K562 (cell line): ENCODE data around the gene CNOT4. TPM values are rescaled to one million over a fixed set of nuclear protein-coding genes. Genes with fewer than 3 reads are reported as not detected.

ENCODE experiments used
- BHLHE40 ChIP-seq: IDR thresholded peaks from 2 replicates; pipeline ENCODE4 v1.6.1; 2011; ENCODE audit warnings: low read length, improper control_type of control experiment
- CREB1 ChIP-seq, 2 experiments: sonication (generic) in 1 of 2; formaldehyde crosslinking in 1 of 2; IDR thresholded peaks; 2 replicates each; pipeline versions ENCODE4 v1.6.1 to v1.8.0; 2012 to 2022; ENCODE audit warnings: inconsistent platforms in 1 of 2, mild to moderate bottlenecking in 1 of 2, missing genetic modification reagents in 1 of 2, moderate library complexity in 1 of 2
- EGR1 ChIP-seq: fragments of 450-650 bp; conservative IDR thresholded peaks from 2 replicates; pipeline ENCODE4 v1.6.1; 2017; ENCODE audit warnings: mild to moderate bottlenecking
- HNRNPUL1 ChIP-seq: fragments of 200-400 bp; formaldehyde crosslinking; IDR thresholded peaks from 2 replicates; pipeline ENCODE4 v1.6.1; 2017; ENCODE audit warnings: low read length
- KAT7 ChIP-seq: sonication (generic); formaldehyde crosslinking; IDR thresholded peaks from 2 replicates; pipeline ENCODE4 v1.8.0; 2022; ENCODE audit warnings: missing genetic modification reagents, mild to moderate bottlenecking, borderline replicate concordance
- MAZ ChIP-seq, 2 experiments: fragments of 450-650 bp in 1 of 2; sonication (generic) in 1 of 2; formaldehyde crosslinking; IDR thresholded peaks in 1 of 2; conservative IDR thresholded peaks in 1 of 2; 2 replicates each; pipeline versions ENCODE4 v1.4.0 to v1.5.0; 2020; ENCODE audit warnings: mild to moderate bottlenecking in 1 of 2, missing genetic modification reagents in 1 of 2
- NR1H2 ChIP-seq: sonication (generic); formaldehyde crosslinking; IDR thresholded peaks from 2 replicates; pipeline ENCODE4 v1.4.0; 2020; ENCODE audit warnings: mild to moderate bottlenecking, missing genetic modification reagents
- POU5F1 ChIP-seq: fragments of 150-350 bp; IDR thresholded peaks from 2 replicates; pipeline ENCODE4 v1.6.1; 2014; ENCODE audit warnings: borderline replicate concordance, low read length, low read depth, mild to moderate bottlenecking; ENCODE audit not compliant: partially characterized antibody
- SOX6 ChIP-seq: fragments of 450-650 bp; IDR thresholded peaks from 2 replicates; pipeline ENCODE4 v1.6.1; 2014; ENCODE audit warnings: mild to moderate bottlenecking
- THRAP3 ChIP-seq: fragments of 450-650 bp; IDR thresholded peaks from 2 replicates; pipeline ENCODE4 v1.6.1; 2016; ENCODE audit warnings: mild to moderate bottlenecking, inconsistent platforms, borderline replicate concordance
- ZNF316 ChIP-seq: fragments of 450-650 bp; IDR thresholded peaks from 2 replicates; pipeline ENCODE4 v1.6.1; 2016
- ZNF76 ChIP-seq: fragments of 250-450 bp; sonication (Bioruptor Pico); IDR thresholded peaks from 2 replicates; pipeline ENCODE4 v1.4.0; 2020; ENCODE audit warnings: mild to moderate bottlenecking, moderate library complexity, borderline replicate concordance
- polyA plus RNA-seq, 8 experiments: library from polyadenylated mRNA; depleted of rRNA in 4 of 8; stranded (reverse) in 5 of 8; unstranded in 3 of 8; fragments of >200 nt; fragmentation: Nextera tagmentation in 2 of 8; fragmentation: Illumina TruSeq in 1 of 8; extraction: Ambion mirVana in 2 of 8; extraction: Trizol in 1 of 8; gene quantifications; 2 replicates each; pipeline versions ENCODE4 v1.2.1 to v1.2.3, GENCODE V29; 2011 to 2014; ENCODE audit warnings: inconsistent platforms in 1 of 8, missing spikeins in 1 of 8
- total RNA-seq, 7 experiments: library from RNA; depleted of rRNA in 6 of 7; stranded (reverse); fragments of >200 nt in 6 of 7; fragmentation: Illumina TruSeq in 2 of 7; extraction: Trizol in 2 of 7; gene quantifications; 2 replicates each; pipeline versions ENCODE4 v1.2.1 to v1.2.3, GENCODE V29; 2011 to 2021; ENCODE audit warnings: low replicate concordance in 1 of 7
- TF ChIP-seq, protein P1 (sequence below): fragments of 200-800 bp; sonication (Bioruptor generic); IDR thresholded peaks from 2 replicates; pipeline ENCODE4 v1.6.1; 2017; ENCODE audit warnings: missing genetic modification characterization, missing compliant biosample characterization
- TF ChIP-seq, protein P2 (sequence below): fragments of 250-450 bp; sonication (Bioruptor Pico); IDR thresholded peaks from 2 replicates; pipeline ENCODE4 v1.5.0; 2021
- TF ChIP-seq, protein P3 (sequence below): fragments of 450-650 bp; IDR thresholded peaks from 2 replicates; pipeline ENCODE4 v1.7.0; 2016; ENCODE audit warnings: borderline replicate concordance
- TF ChIP-seq, protein P4 (sequence below): fragments of 450-650 bp; conservative IDR thresholded peaks from 2 replicates; pipeline ENCODE4 v1.6.1; 2016; ENCODE audit warnings: missing genetic modification characterization, low read depth, mild to moderate bottlenecking, missing compliant biosample characterization, moderate library complexity
- TF ChIP-seq, protein P5 (sequence below): sonication (generic); formaldehyde crosslinking; IDR thresholded peaks from 2 replicates; pipeline ENCODE4 v1.8.0; 2022; ENCODE audit warnings: missing genetic modification reagents, mild to moderate bottlenecking, borderline replicate concordance
- TF ChIP-seq, protein P6 (sequence below), 2 experiments: fragments of 250-450 bp in 1 of 2; fragments of 450-650 bp in 1 of 2; sonication (Bioruptor Pico) in 1 of 2; IDR thresholded peaks; 2 replicates each; pipeline versions ENCODE4 v1.6.1 to v1.8.0; 2016 to 2021; ENCODE audit warnings: mild to moderate bottlenecking in 2 of 2, moderate library complexity in 2 of 2, missing compliant biosample characterization in 1 of 2, missing genetic modification characterization in 1 of 2

CNOT4 gene
- total and polyA plus RNA-seq, 9 of the 15 experiments (the other 6 are each of a cell fraction or from before 2014, with no cell fraction given), result 8.6 to 24.1 (median 15.4) TPM

DNA sequence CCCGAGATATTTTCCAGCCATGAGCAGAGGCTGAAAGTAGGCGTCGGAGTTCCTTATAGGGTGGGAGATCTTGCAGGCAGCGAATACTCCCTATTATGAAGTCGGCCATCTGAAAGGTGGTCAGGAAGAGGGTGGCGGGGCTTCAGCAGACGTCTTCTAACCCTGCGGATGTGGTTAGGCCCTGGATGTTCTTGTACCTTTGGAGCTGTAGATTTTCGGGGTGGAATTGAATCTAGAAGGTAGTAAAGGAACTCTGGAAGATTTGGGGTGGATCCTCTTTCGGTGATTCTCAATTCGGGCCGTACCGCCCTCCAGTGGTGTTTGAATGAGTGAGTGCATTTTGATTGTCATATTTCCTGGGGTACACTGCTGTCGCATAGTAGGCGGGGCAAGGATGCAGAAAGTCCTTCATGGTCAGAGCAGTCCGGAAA is 48.5 kb upstream of the CNOT4 start (continued):
- TF ChIP-seq MAZ (CRISPR knock-in tag; conservative IDR thresholded peaks at IDR 0.05 in 1 of 2, IDR thresholded peaks at IDR 0.05 in 1 of 2) (peak in 1 of 2 experiments; percentile 58; a peak in 1 of 4 replicates), HNRNPUL1 (peak; percentile 59; the same call in 1 of the 2 replicates), POU5F1 (no peak), NR1H2 (CRISPR knock-in tag) (0 out of 2 replicates have a peak, but pooled peaks have one; percentile 2), SOX6 (peak; percentile 29; the same call in 1 of the 2 replicates), THRAP3 (0 out of 2 replicates have a peak, but pooled peaks have one; percentile 50), KAT7 (no peak), ZNF76 (CRISPR knock-in tag) (0 out of 2 replicates have a peak, but pooled peaks have one; percentile 5), EGR1 (no peak), CREB1 (IDR thresholded peaks at IDR 0.05) (peak; percentile 38; the same call in 1 of the 2 replicates), CREB1 (CRISPR knock-in tag; IDR thresholded peaks at IDR 0.05) (no peak), ZNF316 (0 out of 2 replicates have a peak, but pooled peaks have one; percentile 7), BHLHE40 (0 out of 2 replicates have a peak, but pooled peaks have one; percentile 3)
- TF ChIP-seq, protein P1, sequence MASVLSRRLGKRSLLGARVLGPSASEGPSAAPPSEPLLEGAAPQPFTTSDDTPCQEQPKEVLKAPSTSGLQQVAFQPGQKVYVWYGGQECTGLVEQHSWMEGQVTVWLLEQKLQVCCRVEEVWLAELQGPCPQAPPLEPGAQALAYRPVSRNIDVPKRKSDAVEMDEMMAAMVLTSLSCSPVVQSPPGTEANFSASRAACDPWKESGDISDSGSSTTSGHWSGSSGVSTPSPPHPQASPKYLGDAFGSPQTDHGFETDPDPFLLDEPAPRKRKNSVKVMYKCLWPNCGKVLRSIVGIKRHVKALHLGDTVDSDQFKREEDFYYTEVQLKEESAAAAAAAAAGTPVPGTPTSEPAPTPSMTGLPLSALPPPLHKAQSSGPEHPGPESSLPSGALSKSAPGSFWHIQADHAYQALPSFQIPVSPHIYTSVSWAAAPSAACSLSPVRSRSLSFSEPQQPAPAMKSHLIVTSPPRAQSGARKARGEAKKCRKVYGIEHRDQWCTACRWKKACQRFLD (CRISPR knock-in tag), result peak; percentile 42; the same call in 1 of the 2 replicates
- TF ChIP-seq, protein P2, sequence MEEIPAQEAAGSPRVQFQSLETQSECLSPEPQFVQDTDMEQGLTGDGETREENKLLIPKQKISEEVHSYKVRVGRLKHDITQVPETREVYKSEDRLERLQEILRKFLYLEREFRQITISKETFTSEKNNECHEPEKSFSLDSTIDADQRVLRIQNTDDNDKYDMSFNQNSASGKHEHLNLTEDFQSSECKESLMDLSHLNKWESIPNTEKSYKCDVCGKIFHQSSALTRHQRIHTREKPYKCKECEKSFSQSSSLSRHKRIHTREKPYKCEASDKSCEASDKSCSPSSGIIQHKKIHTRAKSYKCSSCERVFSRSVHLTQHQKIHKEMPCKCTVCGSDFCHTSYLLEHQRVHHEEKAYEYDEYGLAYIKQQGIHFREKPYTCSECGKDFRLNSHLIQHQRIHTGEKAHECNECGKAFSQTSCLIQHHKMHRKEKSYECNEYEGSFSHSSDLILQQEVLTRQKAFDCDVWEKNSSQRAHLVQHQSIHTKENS (CRISPR knock-in tag), result no peak
- TF ChIP-seq, protein P3, sequence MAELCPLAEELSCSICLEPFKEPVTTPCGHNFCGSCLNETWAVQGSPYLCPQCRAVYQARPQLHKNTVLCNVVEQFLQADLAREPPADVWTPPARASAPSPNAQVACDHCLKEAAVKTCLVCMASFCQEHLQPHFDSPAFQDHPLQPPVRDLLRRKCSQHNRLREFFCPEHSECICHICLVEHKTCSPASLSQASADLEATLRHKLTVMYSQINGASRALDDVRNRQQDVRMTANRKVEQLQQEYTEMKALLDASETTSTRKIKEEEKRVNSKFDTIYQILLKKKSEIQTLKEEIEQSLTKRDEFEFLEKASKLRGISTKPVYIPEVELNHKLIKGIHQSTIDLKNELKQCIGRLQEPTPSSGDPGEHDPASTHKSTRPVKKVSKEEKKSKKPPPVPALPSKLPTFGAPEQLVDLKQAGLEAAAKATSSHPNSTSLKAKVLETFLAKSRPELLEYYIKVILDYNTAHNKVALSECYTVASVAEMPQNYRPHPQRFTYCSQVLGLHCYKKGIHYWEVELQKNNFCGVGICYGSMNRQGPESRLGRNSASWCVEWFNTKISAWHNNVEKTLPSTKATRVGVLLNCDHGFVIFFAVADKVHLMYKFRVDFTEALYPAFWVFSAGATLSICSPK, result peak; percentile 11; the same call in 1 of the 2 replicates
- TF ChIP-seq, protein P4, sequence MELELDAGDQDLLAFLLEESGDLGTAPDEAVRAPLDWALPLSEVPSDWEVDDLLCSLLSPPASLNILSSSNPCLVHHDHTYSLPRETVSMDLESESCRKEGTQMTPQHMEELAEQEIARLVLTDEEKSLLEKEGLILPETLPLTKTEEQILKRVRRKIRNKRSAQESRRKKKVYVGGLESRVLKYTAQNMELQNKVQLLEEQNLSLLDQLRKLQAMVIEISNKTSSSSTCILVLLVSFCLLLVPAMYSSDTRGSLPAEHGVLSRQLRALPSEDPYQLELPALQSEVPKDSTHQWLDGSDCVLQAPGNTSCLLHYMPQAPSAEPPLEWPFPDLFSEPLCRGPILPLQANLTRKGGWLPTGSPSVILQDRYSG (tag), result no peak
- TF ChIP-seq, protein P5, sequence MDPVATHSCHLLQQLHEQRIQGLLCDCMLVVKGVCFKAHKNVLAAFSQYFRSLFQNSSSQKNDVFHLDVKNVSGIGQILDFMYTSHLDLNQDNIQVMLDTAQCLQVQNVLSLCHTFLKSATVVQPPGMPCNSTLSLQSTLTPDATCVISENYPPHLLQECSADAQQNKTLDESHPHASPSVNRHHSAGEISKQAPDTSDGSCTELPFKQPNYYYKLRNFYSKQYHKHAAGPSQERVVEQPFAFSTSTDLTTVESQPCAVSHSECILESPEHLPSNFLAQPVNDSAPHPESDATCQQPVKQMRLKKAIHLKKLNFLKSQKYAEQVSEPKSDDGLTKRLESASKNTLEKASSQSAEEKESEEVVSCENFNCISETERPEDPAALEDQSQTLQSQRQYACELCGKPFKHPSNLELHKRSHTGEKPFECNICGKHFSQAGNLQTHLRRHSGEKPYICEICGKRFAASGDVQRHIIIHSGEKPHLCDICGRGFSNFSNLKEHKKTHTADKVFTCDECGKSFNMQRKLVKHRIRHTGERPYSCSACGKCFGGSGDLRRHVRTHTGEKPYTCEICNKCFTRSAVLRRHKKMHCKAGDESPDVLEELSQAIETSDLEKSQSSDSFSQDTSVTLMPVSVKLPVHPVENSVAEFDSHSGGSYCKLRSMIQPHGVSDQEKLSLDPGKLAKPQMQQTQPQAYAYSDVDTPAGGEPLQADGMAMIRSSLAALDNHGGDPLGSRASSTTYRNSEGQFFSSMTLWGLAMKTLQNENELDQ (CRISPR knock-in tag), result no peak
- TF ChIP-seq, protein P6, sequence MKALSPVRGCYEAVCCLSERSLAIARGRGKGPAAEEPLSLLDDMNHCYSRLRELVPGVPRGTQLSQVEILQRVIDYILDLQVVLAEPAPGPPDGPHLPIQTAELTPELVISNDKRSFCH (CRISPR knock-in tag; IDR thresholded peaks at IDR 0.05), result no peak
- TF ChIP-seq, protein P6 (tag; IDR thresholded peaks at IDR 0.05), result no peak
